ENCODE results near the gene SFXN1.

DNA sequence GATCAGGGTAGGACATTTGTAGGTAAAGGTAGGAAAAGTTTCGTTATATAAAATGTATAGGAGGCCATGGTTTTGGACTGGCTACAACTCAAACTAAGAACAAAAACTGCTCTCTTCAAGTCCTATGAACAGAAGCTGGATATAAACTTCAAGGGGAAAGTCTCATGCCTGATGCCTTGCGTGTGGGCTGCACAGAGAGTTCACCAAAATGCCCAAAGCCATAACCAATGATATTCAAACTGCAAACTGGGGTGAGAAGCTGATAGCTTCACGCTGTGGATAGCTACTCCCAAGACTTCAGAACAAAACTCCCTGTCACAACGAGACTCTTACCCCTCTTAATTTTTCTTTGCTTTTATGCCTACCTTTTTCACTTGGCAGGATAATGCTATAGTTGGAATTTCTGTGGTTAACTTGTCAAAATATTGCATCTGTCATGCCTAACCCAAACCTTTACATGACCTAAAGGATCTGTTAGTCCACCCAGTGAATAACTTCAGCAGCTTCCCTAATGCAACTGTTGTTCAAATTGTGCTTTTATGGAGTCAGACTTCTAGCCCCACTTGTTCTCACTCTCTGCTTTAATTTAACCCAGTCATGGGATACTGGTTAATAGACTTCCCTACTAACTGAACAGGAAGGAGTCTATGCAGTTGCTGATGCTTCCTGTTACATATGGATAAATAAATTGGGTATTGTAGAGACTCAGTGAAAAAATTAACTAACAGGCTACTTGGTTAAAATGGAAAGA, 71.9 kb downstream of the SFXN1 start:
- TF ChIP-seq NFE2L2 (IDR thresholded peaks at IDR 0.05; ENCODE audit: low read depth, low read length), result no peak
- TF ChIP-seq, protein P1, sequence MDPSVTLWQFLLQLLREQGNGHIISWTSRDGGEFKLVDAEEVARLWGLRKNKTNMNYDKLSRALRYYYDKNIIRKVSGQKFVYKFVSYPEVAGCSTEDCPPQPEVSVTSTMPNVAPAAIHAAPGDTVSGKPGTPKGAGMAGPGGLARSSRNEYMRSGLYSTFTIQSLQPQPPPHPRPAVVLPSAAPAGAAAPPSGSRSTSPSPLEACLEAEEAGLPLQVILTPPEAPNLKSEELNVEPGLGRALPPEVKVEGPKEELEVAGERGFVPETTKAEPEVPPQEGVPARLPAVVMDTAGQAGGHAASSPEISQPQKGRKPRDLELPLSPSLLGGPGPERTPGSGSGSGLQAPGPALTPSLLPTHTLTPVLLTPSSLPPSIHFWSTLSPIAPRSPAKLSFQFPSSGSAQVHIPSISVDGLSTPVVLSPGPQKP (IDR thresholded peaks at IDR 0.05; ENCODE audit: borderline replicate concordance, low read depth, low read length), result no peak
- no peak for TF ChIP-seq FOS (IDR thresholded peaks at IDR 0.05; ENCODE audit: low read depth, low read length)
- TF ChIP-seq BHLHE40 (IDR thresholded peaks at IDR 0.05; ENCODE audit: low read depth, low read length), result no peak
- TF ChIP-seq, protein P2, sequence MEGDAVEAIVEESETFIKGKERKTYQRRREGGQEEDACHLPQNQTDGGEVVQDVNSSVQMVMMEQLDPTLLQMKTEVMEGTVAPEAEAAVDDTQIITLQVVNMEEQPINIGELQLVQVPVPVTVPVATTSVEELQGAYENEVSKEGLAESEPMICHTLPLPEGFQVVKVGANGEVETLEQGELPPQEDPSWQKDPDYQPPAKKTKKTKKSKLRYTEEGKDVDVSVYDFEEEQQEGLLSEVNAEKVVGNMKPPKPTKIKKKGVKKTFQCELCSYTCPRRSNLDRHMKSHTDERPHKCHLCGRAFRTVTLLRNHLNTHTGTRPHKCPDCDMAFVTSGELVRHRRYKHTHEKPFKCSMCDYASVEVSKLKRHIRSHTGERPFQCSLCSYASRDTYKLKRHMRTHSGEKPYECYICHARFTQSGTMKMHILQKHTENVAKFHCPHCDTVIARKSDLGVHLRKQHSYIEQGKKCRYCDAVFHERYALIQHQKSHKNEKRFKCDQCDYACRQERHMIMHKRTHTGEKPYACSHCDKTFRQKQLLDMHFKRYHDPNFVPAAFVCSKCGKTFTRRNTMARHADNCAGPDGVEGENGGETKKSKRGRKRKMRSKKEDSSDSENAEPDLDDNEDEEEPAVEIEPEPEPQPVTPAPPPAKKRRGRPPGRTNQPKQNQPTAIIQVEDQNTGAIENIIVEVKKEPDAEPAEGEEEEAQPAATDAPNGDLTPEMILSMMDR (conservative IDR thresholded peaks at IDR 0.05; ENCODE audit: low read depth, low read length), result no peak
- no peak for TF ChIP-seq POLR2A (IDR thresholded peaks at IDR 0.05; ENCODE audit: low read depth, low read length)
- TF ChIP-seq RAD21 (IDR thresholded peaks at IDR 0.05; ENCODE audit: low read length), result no peak
- TF ChIP-seq SMC3 (IDR thresholded peaks at IDR 0.05; ENCODE audit: low read depth, low read length), result no peak
